GM23338 (cell line): ENCODE results near the gene OXCT2. TPM values are rescaled to one million over a fixed set of nuclear protein-coding genes. Genes with fewer than 3 reads are reported as not detected.
A peak's percentile ranks its signal among the peaks of the same experiment; 100 is the strongest.

Source experiments
- ATAC-seq: fragments of 200-7000 bp; cut with Tn5 transposase; 3 replicates; pipeline ENCODE4 v1.9.1; 2020
- DNase-seq: peaks from one replicate; pipeline ENCODE4 v3.0.0-alpha.2; 2015; ENCODE audit warnings: low spot score
- H2AFZ ChIP-seq: fragments of 200-600 bp; sonication (generic); 2 replicates; pipeline ENCODE4 v1.8.0; 2016; ENCODE audit warnings: antibody characterized with exemption, mild to moderate bottlenecking, moderate library complexity
- H3F3A ChIP-seq: fragments of 200-600 bp; sonication (generic); replicated peaks from 2 replicates; pipeline ENCODE4 v1.8.0; 2017; ENCODE audit warnings: antibody characterized with exemption, mixed run types, low read depth
- H3K27ac ChIP-seq: fragments of 200-600 bp; sonication (generic); 2 replicates; pipeline ENCODE4 v1.6.1; 2016; ENCODE audit warnings: low read depth
- H3K27me3 ChIP-seq: fragments of 200-600 bp; sonication (generic); 2 replicates; pipeline ENCODE4 v1.8.0; 2016; ENCODE audit warnings: mild to moderate bottlenecking, mixed run types, moderate library complexity; ENCODE audit not compliant: insufficient read depth
- H3K36me3 ChIP-seq: fragments of 200-600 bp; sonication (generic); 2 replicates; pipeline ENCODE4 v1.8.0; 2016; ENCODE audit warnings: mild to moderate bottlenecking; ENCODE audit not compliant: insufficient read depth
- H3K4me1 ChIP-seq: fragments of 200-600 bp; sonication (generic); 2 replicates; pipeline ENCODE4 v1.8.0; 2016; ENCODE audit warnings: mild to moderate bottlenecking, moderate library complexity; ENCODE audit not compliant: insufficient read depth
- H3K4me2 ChIP-seq: fragments of 200-600 bp; sonication (generic); 2 replicates; pipeline ENCODE4 v1.7.1; 2017; ENCODE audit warnings: mixed run types
- H3K4me3 ChIP-seq: fragments of 200-600 bp; sonication (generic); 2 replicates; pipeline ENCODE4 v1.6.1; 2016; ENCODE audit warnings: mixed run types
- H3K79me2 ChIP-seq: fragments of 200-600 bp; sonication (generic); replicated peaks from 2 replicates; pipeline ENCODE4 v1.8.0; 2017; ENCODE audit warnings: mild to moderate bottlenecking; ENCODE audit not compliant: insufficient read depth
- H3K9me2 ChIP-seq: fragments of 200-600 bp; sonication (generic); 2 replicates; pipeline ENCODE4 v1.8.0; 2017; ENCODE audit not compliant: insufficient read depth
- H4K20me1 ChIP-seq: fragments of 200-600 bp; sonication (generic); replicated peaks from 2 replicates; pipeline ENCODE4 v1.8.0; 2017; ENCODE audit warnings: mild to moderate bottlenecking; ENCODE audit not compliant: insufficient read depth
- H3K27ac Mint-ChIP-seq: 2 replicates; pipeline ENCODE4 v1.8.0; 2020; ENCODE audit warnings: inconsistent platforms, mild to moderate bottlenecking, moderate library complexity, mixed read lengths
- H3K27me3 Mint-ChIP-seq: 3 replicates; pipeline ENCODE4 v1.8.0; 2022; ENCODE audit warnings: low read depth, mild to moderate bottlenecking, moderate library complexity, mixed read lengths, inconsistent platforms; ENCODE audit not compliant: insufficient read depth, poor library complexity
- H3K36me3 Mint-ChIP-seq: 3 replicates; pipeline ENCODE4 v1.8.0; 2021; ENCODE audit warnings: low read depth, mild to moderate bottlenecking, inconsistent platforms, moderate library complexity, mixed read lengths
- H3K4me1 Mint-ChIP-seq: 3 replicates; pipeline ENCODE4 v1.8.0; 2020; ENCODE audit warnings: mild to moderate bottlenecking, inconsistent platforms, mixed read lengths
- H3K4me3 Mint-ChIP-seq: 3 replicates; pipeline ENCODE4 v1.8.0; 2021; ENCODE audit warnings: moderate library complexity, mild to moderate bottlenecking, inconsistent platforms, mixed read lengths
- H3K9me3 Mint-ChIP-seq: 3 replicates; pipeline ENCODE4 v1.8.0; 2020; ENCODE audit warnings: moderate library complexity, mild to moderate bottlenecking, inconsistent platforms, mixed read lengths
- CREB1 ChIP-seq: fragments of 250-450 bp; sonication (Bioruptor Pico); IDR thresholded peaks from 2 replicates; pipeline ENCODE4 v1.5.0; 2020; ENCODE audit warnings: low read depth, mild to moderate bottlenecking, moderate library complexity
- CTCF ChIP-seq, 2 experiments: fragments of 200-600 bp in 1 of 2; sonication (generic) in 1 of 2; conservative IDR thresholded peaks; 2 replicates each; pipeline versions ENCODE4 v1.5.1 to v1.6.1; 2016 to 2017; ENCODE audit warnings: antibody characterized with exemption in 2 of 2, low read depth in 2 of 2, mild to moderate bottlenecking in 2 of 2, moderate library complexity in 1 of 2
- EZH2 ChIP-seq: fragments of 200-600 bp; sonication (generic); IDR thresholded peaks from one replicate; pipeline ENCODE4 v1.8.0; 2017; ENCODE audit warnings: antibody characterized with exemption, mild to moderate bottlenecking, low read depth; ENCODE audit not compliant: unreplicated experiment
- EZH2phosphoT487 ChIP-seq: fragments of 200-600 bp; sonication (generic); IDR thresholded peaks from one replicate; pipeline ENCODE4 v1.8.1; 2018; ENCODE audit warnings: antibody characterized with exemption; ENCODE audit not compliant: unreplicated experiment
- JUNB ChIP-seq: IDR thresholded peaks from one replicate; pipeline ENCODE4 v1.6.1; 2016; ENCODE audit warnings: antibody characterized with exemption; ENCODE audit not compliant: unreplicated experiment
- NANOG ChIP-seq: IDR thresholded peaks from 2 replicates; pipeline ENCODE4 v1.6.1; 2016; ENCODE audit warnings: antibody characterized with exemption, borderline replicate concordance
- POLR2AphosphoS5 ChIP-seq: IDR thresholded peaks from 2 replicates; pipeline ENCODE4 v1.6.1; 2016; ENCODE audit warnings: antibody characterized with exemption, low read depth
- REST ChIP-seq: IDR thresholded peaks from one replicate; pipeline ENCODE4 v1.6.1; 2018; ENCODE audit warnings: antibody characterized with exemption; ENCODE audit not compliant: unreplicated experiment
- STAT1 ChIP-seq: IDR thresholded peaks from one replicate; pipeline ENCODE4 v1.6.1; 2016; ENCODE audit warnings: antibody characterized with exemption; ENCODE audit not compliant: unreplicated experiment
- ZNF462 ChIP-seq: fragments of 250-450 bp; sonication (Bioruptor Pico); IDR thresholded peaks from 2 replicates; pipeline ENCODE4 v1.5.0; 2020; ENCODE audit warnings: mild to moderate bottlenecking, moderate library complexity
- polyA plus RNA-seq: library from polyadenylated mRNA; unstranded; fragments of >200 nt; fragmentation: Nextera tagmentation; extraction: Ambion mirVana; gene quantifications from 2 replicates; pipeline ENCODE4 v1.2.1, GENCODE V29; 2016
- total RNA-seq: library from RNA; depleted of rRNA; stranded (reverse); fragments of >200 nt; shearing (Covaris generic); gene quantifications from 2 replicates; pipeline ENCODE4 v1.2.3, GENCODE V29; 2014

The OXCT2 gene
- total and polyA plus RNA-seq, 2 experiments from 2014 or later, result 1.4 to 2.8 TPM

DNA sequence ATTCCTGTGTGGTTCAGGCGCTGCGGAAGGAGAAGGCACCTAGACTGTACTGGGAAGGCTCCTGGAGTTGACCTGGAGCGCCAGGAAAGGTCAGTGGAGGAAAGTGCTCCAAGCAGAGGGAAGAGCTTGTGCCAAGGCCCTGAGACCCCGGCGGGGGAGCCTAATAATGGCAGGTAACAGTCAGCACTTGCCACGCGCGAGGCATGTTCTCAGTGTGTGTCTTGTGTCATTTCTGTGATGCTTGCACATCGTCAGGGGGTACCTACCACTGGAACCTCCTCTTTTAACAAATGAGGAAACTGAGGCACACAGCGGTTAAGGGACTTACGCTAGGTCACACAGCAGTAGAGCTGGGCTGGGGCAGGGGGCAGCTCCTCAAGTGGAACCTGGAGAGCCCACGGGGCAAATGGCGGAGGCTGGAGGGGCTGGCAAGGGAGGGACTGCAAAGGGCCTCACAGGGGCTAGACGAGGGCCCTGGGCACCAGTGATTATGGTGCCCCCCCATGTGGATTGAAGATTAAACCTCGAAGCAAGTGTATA, 18.5 kb upstream of the OXCT2 start:
- Histone ChIP-seq H3K36me3 (no peaks in the 10 kb centered on the region), H3K27ac (no peak overlapping the region), H3F3A (no peaks in the 10 kb centered on the region), H3K4me1 (no peaks in the 10 kb centered on the region), H3K9me2 (no peaks in the 10 kb centered on the region), H2AFZ (peak overlapping the region; percentile 95), H3K27me3 (peaks cover 68% of the 10 kb centered on the region), H3K79me2 (no peaks in the 10 kb centered on the region), H3K4me3 (peak overlapping the region; percentile 58), H4K20me1 (no peaks in the 10 kb centered on the region; the same call in 1 of the 2 replicates), H3K4me2 (peak overlapping the region; percentile 83)
- TF ChIP-seq REST (no peak), EZH2phosphoT487 (no peak), JUNB (no peak), CREB1 (CRISPR knock-in tag) (no peak), NANOG (no peak), STAT1 (no peak), POLR2AphosphoS5 (no peak), ZNF462 (CRISPR knock-in tag) (no peak), EZH2 (no peak), CTCF (conservative IDR thresholded peaks at IDR 0.05; ENCODE audit: low read depth in 2 of 2) (no peak)
- ATAC-seq (no peak; the same call in 2 of the 3 replicates), DNase-seq (no peak)
- no peak overlapping the region for H3K27ac Mint-ChIP-seq
- no peaks in the 10 kb centered on the region for H3K36me3 Mint-ChIP-seq
- H3K27me3 Mint-ChIP-seq, result peaks cover 47% of the 10 kb centered on the region
- 0 out of 3 replicates have a peak, but pooled peaks cover 2% of the 10 kb centered on the region for H3K4me1 Mint-ChIP-seq
- H3K4me3 Mint-ChIP-seq, result peak overlapping the region; percentile 76
- H3K9me3 Mint-ChIP-seq, result no peaks in the 10 kb centered on the region
